WERI-Rb-1 (cell line): ENCODE results near the gene GOLM1.

Experiments used
- DNase-seq: peaks from one replicate; pipeline ENCODE4 v3.0.0-alpha.2; 2020
- H3K27ac ChIP-seq: fragments of 250-450 bp; sonication (Bioruptor Pico); 2 replicates; pipeline ENCODE4 v1.5.1; 2020; ENCODE audit warnings: mild to moderate bottlenecking, moderate library complexity
- H3K27me3 ChIP-seq: fragments of 250-450 bp; sonication (Bioruptor Pico); 2 replicates; pipeline ENCODE4 v1.5.1; 2021; ENCODE audit warnings: mild to moderate bottlenecking, low read depth, moderate library complexity; ENCODE audit not compliant: insufficient read depth, severe bottlenecking
- H3K36me3 ChIP-seq: fragments of 250-450 bp; sonication (Bioruptor Pico); 2 replicates; pipeline ENCODE4 v1.5.1; 2020; ENCODE audit warnings: mild to moderate bottlenecking, moderate library complexity
- H3K4me3 ChIP-seq: 2 replicates; pipeline ENCODE4 v1.5.1; 2011; ENCODE audit warnings: low read depth, mild to moderate bottlenecking, control low read depth, low read length
- H3K9me3 ChIP-seq: fragments of 250-450 bp; sonication (Bioruptor Pico); 2 replicates; pipeline ENCODE4 v1.5.1; 2021; ENCODE audit warnings: mild to moderate bottlenecking, moderate library complexity; ENCODE audit not compliant: severe bottlenecking
- CTCF ChIP-seq: IDR thresholded peaks from 2 replicates; pipeline ENCODE4 v1.5.1; 2011; ENCODE audit warnings: low read depth, mild to moderate bottlenecking, control low read depth, inconsistent platforms, low read length

Gene GOLM1

GRCh38 chr9:85995097-85995496 is 104.3 kb downstream of the GOLM1 start:
- H3K9me3 ChIP-seq: no peaks in the 10 kb centered on the region
- H3K27ac ChIP-seq: no peak overlapping the region
- no peaks in the 10 kb centered on the region for H3K27me3 ChIP-seq
- H3K36me3 ChIP-seq: peaks cover 26% of the 10 kb centered on the region
- H3K4me3 ChIP-seq: no peak overlapping the region
- DNase-seq: no peak
- TF ChIP-seq CTCF: no peak

- no peak for DNase-seq
These were observed 105.2 kb downstream of the GOLM1 start for GRCh38 chr9:85994191-85994590.

GRCh38 chr9:85987236-85987635 is 112.1 kb downstream of the GOLM1 start:
- DNase-seq: no peak
- no peaks in the 10 kb centered on the region for H3K27me3 ChIP-seq
- no peaks in the 10 kb centered on the region for H3K9me3 ChIP-seq
- TF ChIP-seq CTCF: no peak
- no peak overlapping the region for H3K4me3 ChIP-seq
- H3K27ac ChIP-seq: no peak overlapping the region
- peaks cover 23% of the 10 kb centered on the region for H3K36me3 ChIP-seq

More at GRCh38 chr9:85994191-85994590, 105.2 kb downstream of the GOLM1 start:
- no peak overlapping the region for H3K4me3 ChIP-seq
- peaks cover 22% of the 10 kb centered on the region for H3K36me3 ChIP-seq
- H3K27ac ChIP-seq: no peak overlapping the region
- TF ChIP-seq CTCF: no peak
- H3K9me3 ChIP-seq: no peaks in the 10 kb centered on the region
- H3K27me3 ChIP-seq: no peaks in the 10 kb centered on the region

GRCh38 chr9:85984457-85984856 is 114.9 kb downstream of the GOLM1 start:
- TF ChIP-seq CTCF: no peak
- Histone ChIP-seq H3K9me3 (no peaks in the 10 kb centered on the region), H3K4me3 (no peak overlapping the region), H3K36me3 (peaks cover 37% of the 10 kb centered on the region), H3K27ac (no peak overlapping the region), H3K27me3 (no peaks in the 10 kb centered on the region)
- no peak for DNase-seq

- Histone ChIP-seq H3K27me3 (no peaks in the 10 kb centered on the region), H3K4me3 (no peak overlapping the region), H3K36me3 (peaks cover 56% of the 10 kb centered on the region), H3K27ac (no peak overlapping the region), H3K9me3 (no peaks in the 10 kb centered on the region)
- no peak for TF ChIP-seq CTCF
- DNase-seq: no peak
These were observed 118.0 kb downstream of the GOLM1 start for GRCh38 chr9:85981369-85981768.

GRCh38 chr9:85978496-85978895 is 120.9 kb downstream of the GOLM1 start:
- TF ChIP-seq CTCF: no peak
- DNase-seq: no peak
- no peaks in the 10 kb centered on the region for H3K9me3 ChIP-seq
- no peaks in the 10 kb centered on the region for H3K27me3 ChIP-seq
- peaks cover 49% of the 10 kb centered on the region for H3K36me3 ChIP-seq
- no peak overlapping the region for H3K4me3 ChIP-seq
- H3K27ac ChIP-seq: no peak overlapping the region
